Sigmoid colon (tissue), 4 donors: ENCODE measurements around the gene SOBP.

Experiments
- CTCF ChIP-seq, 4 experiments: fragments of 450-650 bp in 3 of 4; fragments of 200-600 bp in 1 of 4; IDR thresholded peaks; one replicate each; pipeline ENCODE4 v1.5.1; 2016 to 2019; ENCODE audit warnings: antibody characterized with exemption in 4 of 4, mild to moderate bottlenecking in 3 of 4, moderate library complexity in 2 of 4
- EP300 ChIP-seq, 4 donors: sonication (generic); formaldehyde crosslinking; IDR thresholded peaks; one replicate each; pipeline ENCODE4 v1.6.1; 2017; ENCODE audit warnings: antibody characterized with exemption in 4 of 4
- POLR2A ChIP-seq, 2 donors: fragments of 450-650 bp; IDR thresholded peaks; one replicate each; pipeline ENCODE4 v1.6.1; 2016; ENCODE audit warnings: antibody characterized with exemption in 2 of 2, mild to moderate bottlenecking in 2 of 2, moderate library complexity in 2 of 2

GRCh38 chr6:107598091-107598490 lies 108.2 kb downstream of the SOBP start:
- TF ChIP-seq CTCF (IDR thresholded peaks at IDR 0.05) = no peak
- no peak for TF ChIP-seq POLR2A (IDR thresholded peaks at IDR 0.05)
- no peak for TF ChIP-seq EP300 (IDR thresholded peaks at IDR 0.05)
